RWPE1 (cell line): ENCODE results near the gene TSPAN5.
"Not testable (repeated sequence)": the region's sequence is repeated elsewhere in the genome, so short reads cannot be mapped to it uniquely, and the experiment has no call there.

Experiments used
- CTCF ChIA-PET: fragments of 350-600 bp; sonication (Branson Sonifier 250); formaldehyde crosslinking; extraction: SDS; loops from one replicate; lab custom pipeline; 2021; lab: Yijun Ruan, JAX
- POLR2A ChIA-PET: fragments of 400-600 bp; formaldehyde crosslinking; extraction: SDS; loops from one replicate; lab custom pipeline; 2020; ENCODE audit warnings: antibody characterized with exemption; ENCODE audit not compliant: low non-redundant PET; lab: Yijun Ruan, JAX
- DNase-seq: peaks from one replicate; pipeline ENCODE4 v3.0.0; 2012; ENCODE audit warnings: low spot score
- H3K27ac ChIP-seq: fragments of 450-650 bp; 2 replicates; pipeline ENCODE4 v1.5.1; 2017
- TF ChIP-seq, protein P1 (sequence below): fragments of 450-650 bp; conservative IDR thresholded peaks from 2 replicates; pipeline ENCODE4 v1.5.1; 2017; ENCODE audit warnings: low read depth, mild to moderate bottlenecking

TSPAN5 gene

GRCh38 chr4:98468709-98469108 is 189.7 kb downstream of the TSPAN5 start:
- DNase-seq: no peak
- H3K27ac ChIP-seq: no peak overlapping the region
- TF ChIP-seq, protein P1, sequence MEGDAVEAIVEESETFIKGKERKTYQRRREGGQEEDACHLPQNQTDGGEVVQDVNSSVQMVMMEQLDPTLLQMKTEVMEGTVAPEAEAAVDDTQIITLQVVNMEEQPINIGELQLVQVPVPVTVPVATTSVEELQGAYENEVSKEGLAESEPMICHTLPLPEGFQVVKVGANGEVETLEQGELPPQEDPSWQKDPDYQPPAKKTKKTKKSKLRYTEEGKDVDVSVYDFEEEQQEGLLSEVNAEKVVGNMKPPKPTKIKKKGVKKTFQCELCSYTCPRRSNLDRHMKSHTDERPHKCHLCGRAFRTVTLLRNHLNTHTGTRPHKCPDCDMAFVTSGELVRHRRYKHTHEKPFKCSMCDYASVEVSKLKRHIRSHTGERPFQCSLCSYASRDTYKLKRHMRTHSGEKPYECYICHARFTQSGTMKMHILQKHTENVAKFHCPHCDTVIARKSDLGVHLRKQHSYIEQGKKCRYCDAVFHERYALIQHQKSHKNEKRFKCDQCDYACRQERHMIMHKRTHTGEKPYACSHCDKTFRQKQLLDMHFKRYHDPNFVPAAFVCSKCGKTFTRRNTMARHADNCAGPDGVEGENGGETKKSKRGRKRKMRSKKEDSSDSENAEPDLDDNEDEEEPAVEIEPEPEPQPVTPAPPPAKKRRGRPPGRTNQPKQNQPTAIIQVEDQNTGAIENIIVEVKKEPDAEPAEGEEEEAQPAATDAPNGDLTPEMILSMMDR: no peak
- CTCF ChIA-PET: no interaction called here
- POLR2A ChIA-PET: no interaction called here

- ChIA-PET POLR2A (no interaction called here), CTCF (interaction anchor here (0.6 to 1.3 kb wide), 35 partner anchors 9 to 1081 kb away, joined by 3 to 9 read pairs (median 3); partner anchors contain the start of gene TSPAN5)
- DNase-seq: peak; percentile 76
- TF ChIP-seq, protein P1: peak; percentile 84
- no peak overlapping the region for H3K27ac ChIP-seq
Observed at GRCh38 chr4:98467627-98468072, 190.8 kb downstream of the TSPAN5 start.

DNA sequence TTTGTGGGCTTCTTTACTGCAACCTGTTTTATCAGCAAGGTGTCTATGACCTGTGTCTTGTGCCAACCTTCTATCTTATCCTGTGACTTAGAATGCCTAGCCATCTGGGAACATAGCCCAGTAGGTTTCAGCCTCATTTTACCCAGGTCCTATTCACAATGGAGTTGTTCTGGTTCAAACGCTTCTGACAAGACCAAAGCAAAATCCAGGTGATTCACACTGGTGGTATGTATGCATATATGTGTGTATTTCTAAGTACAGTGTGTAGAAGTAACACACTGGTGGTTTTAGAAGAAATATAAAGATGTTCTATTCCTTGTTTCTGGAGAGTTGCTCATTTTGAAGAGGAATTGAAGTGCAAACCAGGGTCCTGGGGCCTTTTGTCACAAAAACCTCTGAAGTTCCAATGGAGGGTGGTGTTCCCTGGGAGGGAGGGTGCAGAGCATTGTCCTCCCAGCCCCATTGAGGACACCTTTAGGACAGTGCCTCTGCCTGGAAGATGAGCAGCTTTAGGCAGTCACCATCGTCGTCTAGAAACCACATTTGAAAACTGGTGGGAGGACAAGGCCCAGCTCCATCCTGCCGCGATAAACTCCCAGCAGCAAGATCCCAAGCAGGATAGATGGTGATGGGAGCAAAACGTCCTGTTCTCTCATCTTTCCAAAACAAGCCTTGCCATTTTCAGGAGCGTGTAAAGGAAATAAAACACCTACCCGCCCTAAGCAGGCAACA is 191.4 kb downstream of the TSPAN5 start:
- POLR2A ChIA-PET: no interaction called here
- CTCF ChIA-PET: interaction anchor here (0.6 to 1.3 kb wide), 23 partner anchors 9 to 996 kb away, joined by 3 to 6 read pairs (median 3); partner anchors contain the start of gene TSPAN5
- H3K27ac ChIP-seq: no peak overlapping the region
- TF ChIP-seq, protein P1: no peak
- no peak for DNase-seq

- TF ChIP-seq, protein P1: no peak
- ChIA-PET CTCF (no interaction called here), POLR2A (no interaction called here)
- no peak for DNase-seq
- H3K27ac ChIP-seq: no peak overlapping the region
Observed at GRCh38 chr4:98462487-98462886, 195.9 kb downstream of the TSPAN5 start.

GRCh38 chr4:98461121-98461865 is 197.1 kb downstream of the TSPAN5 start:
- POLR2A ChIA-PET, DNase-seq, H3K27ac ChIP-seq, CTCF ChIA-PET: not testable (repeated sequence)

DNA sequence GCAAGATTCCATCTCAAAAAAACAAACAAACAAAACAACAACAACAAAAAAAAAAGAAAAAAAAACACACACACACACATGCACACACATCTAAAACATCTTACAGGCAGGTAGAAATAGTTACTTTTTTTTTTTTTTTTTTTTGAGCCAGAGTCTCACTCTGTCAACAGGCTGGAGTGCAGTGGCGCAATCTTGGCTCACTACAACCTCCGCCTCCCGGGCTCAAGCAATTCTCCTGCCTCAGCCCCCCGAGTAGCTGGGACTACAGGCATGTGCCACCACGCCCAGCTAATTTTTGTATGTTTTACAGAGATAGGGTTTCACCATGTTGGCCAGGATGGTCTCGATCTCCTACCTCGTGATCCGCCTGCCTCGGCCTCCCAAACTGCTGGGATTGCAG is 201.0 kb downstream of the TSPAN5 start:
- H3K27ac ChIP-seq, DNase-seq, CTCF ChIA-PET, POLR2A ChIA-PET: not testable (repeated sequence)

- CTCF ChIA-PET: interaction anchor here (0.5 kb wide), 1 partner anchor 24 kb away, joined by 3 read pairs; no protein-coding TSS in a partner anchor
- POLR2A ChIA-PET: no interaction called here
- DNase-seq: no peak
- TF ChIP-seq, protein P1: no peak
- H3K27ac ChIP-seq: no peak overlapping the region
Observed at GRCh38 chr4:98452091-98452490, 206.3 kb downstream of the TSPAN5 start.
